Measurements from ENCODE around the gene PAGE1.

DNA sequence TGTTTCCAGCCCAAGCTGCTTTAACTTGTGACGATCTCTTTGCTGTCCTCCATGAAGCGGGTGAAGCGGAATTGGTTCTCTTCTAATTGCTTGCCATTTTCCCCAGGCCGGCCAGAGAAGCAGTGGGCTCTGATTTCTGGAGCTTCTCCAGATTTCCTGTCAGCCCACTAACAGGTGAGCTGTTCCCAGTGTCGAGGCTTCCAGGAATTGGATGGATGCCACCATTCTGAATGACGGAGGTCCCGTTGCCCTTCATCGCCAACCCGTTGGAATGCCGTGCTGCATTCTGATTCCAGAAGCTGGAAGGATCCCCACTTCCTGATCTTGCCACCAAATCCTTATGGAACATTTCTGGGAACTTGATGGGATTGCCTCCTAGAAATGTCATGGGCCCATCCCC is 31.0 kb downstream of the PAGE1 start:
- TF ChIP-seq, protein P1, sequence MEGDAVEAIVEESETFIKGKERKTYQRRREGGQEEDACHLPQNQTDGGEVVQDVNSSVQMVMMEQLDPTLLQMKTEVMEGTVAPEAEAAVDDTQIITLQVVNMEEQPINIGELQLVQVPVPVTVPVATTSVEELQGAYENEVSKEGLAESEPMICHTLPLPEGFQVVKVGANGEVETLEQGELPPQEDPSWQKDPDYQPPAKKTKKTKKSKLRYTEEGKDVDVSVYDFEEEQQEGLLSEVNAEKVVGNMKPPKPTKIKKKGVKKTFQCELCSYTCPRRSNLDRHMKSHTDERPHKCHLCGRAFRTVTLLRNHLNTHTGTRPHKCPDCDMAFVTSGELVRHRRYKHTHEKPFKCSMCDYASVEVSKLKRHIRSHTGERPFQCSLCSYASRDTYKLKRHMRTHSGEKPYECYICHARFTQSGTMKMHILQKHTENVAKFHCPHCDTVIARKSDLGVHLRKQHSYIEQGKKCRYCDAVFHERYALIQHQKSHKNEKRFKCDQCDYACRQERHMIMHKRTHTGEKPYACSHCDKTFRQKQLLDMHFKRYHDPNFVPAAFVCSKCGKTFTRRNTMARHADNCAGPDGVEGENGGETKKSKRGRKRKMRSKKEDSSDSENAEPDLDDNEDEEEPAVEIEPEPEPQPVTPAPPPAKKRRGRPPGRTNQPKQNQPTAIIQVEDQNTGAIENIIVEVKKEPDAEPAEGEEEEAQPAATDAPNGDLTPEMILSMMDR (IDR thresholded peaks at IDR 0.05) = no peak
- no peak for TF ChIP-seq EZH2phosphoT487 (IDR thresholded peaks at IDR 0.05)
